Measurements from ENCODE around the gene MAP7D1.

The MAP7D1 gene

DNA sequence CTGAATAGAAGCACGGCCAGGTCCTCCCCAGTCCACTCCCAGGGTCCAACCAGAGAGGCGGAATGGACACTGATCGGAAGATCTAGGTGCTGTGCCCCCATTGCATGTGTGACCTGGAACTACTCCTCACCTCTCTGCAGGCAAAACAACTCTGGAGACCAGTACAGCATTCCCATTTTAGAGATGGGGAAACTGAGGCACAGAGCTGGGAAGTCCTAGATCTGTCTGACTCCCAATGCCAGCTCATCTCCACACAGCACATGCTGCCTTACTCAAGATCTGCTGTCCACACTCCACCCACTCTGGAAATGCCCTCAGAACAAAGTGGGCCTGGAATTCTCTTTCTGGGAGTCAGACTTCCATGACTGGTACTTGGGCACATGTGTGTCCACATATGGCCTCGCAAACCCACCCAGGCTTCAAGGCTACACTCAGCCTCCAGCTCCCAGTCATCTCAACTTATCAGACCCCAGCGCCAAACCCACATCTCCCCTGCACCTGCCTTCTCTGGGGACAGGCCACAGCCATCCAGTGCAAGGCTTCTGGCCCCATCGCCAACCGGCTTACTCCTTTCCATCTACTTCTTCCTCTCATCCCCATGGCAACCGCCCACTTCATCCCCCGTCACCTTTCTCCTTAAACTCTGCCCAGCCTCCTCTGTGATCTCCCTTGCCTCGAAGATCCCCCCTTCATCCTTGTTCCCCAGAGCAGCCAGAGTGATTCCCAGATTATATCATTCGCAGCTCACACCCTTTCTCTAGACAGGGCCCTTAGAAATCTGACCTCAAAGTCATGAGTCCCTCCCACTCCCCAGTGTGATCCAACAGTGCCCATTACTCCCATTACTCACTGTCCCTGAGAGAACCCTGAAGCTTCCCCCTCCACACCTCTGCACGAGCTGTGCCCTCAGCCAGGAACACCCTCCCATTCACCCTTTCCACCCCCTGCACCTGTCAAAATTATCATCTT lies 33.6 kb upstream of the MAP7D1 start:
- peaks cover 78% of the 10 kb centered on the region for H3K4me1 Mint-ChIP-seq (ENCODE audit: low read depth)
- peak overlapping the region; percentile 44 for H3K4me3 Mint-ChIP-seq
- H3K27me3 Mint-ChIP-seq: peaks cover 18% of the 10 kb centered on the region
- no peaks in the 10 kb centered on the region for H3K9me3 Mint-ChIP-seq
- no peaks in the 10 kb centered on the region for H3K36me3 Mint-ChIP-seq (ENCODE audit: low read depth)
- H3K27ac Mint-ChIP-seq: peak overlapping the region; percentile 80
- intact Hi-C loops (cut with micrococcal nuclease): no loop called here

GRCh38 chr1:36123356-36123755 lies 32.6 kb upstream of the MAP7D1 start:
- peak overlapping the region; percentile 44 for H3K4me3 Mint-ChIP-seq
- no peaks in the 10 kb centered on the region for H3K9me3 Mint-ChIP-seq
- no peaks in the 10 kb centered on the region for H3K36me3 Mint-ChIP-seq (ENCODE audit: low read depth)
- H3K27ac Mint-ChIP-seq: peak overlapping the region; percentile 80
- intact Hi-C loops (cut with micrococcal nuclease): no loop called here
- peaks cover 18% of the 10 kb centered on the region for H3K27me3 Mint-ChIP-seq
- peaks cover 82% of the 10 kb centered on the region for H3K4me1 Mint-ChIP-seq (ENCODE audit: low read depth)

GRCh38 chr1:36124404-36125128 lies 31.4 kb upstream of the MAP7D1 start:
- no peaks in the 10 kb centered on the region for H3K36me3 Mint-ChIP-seq (ENCODE audit: low read depth)
- peak overlapping the region; percentile 80 for H3K27ac Mint-ChIP-seq
- peaks cover 18% of the 10 kb centered on the region for H3K27me3 Mint-ChIP-seq
- intact Hi-C loops (cut with micrococcal nuclease): no loop called here
- H3K4me1 Mint-ChIP-seq (ENCODE audit: low read depth): peaks cover 74% of the 10 kb centered on the region
- H3K4me3 Mint-ChIP-seq: peak overlapping the region; percentile 47
- no peaks in the 10 kb centered on the region for H3K9me3 Mint-ChIP-seq

GRCh38 chr1:36125129-36125991 lies 30.6 kb upstream of the MAP7D1 start, which contains the start of gene COL8A2:
Gene COL8A2, minus strand, starts transcription at chr1:36125222. Its CDS starts 24,980 bp downstream, at chr1:36100242.
- Mint-ChIP-seq H3K9me3 (no peaks in the 10 kb centered on the region), H3K4me3 (peak within 1 kb of the TSS; percentile 54), H3K27ac (peak within 1 kb of the TSS; percentile 80), H3K36me3 (ENCODE audit: low read depth) (no peaks in the 10 kb centered on the region), H3K27me3 (peaks cover 18% of the 10 kb centered on the region), H3K4me1 (ENCODE audit: low read depth) (peaks cover 66% of the 10 kb centered on the region)
- intact Hi-C loops (cut with micrococcal nuclease): no loop called here

GRCh38 chr1:36126005-36126716 lies 29.8 kb upstream of the MAP7D1 start:
- intact Hi-C loops (cut with micrococcal nuclease): no loop called here
- Mint-ChIP-seq H3K4me3 (peak overlapping the region; percentile 54), H3K36me3 (ENCODE audit: low read depth) (no peaks in the 10 kb centered on the region), H3K27me3 (peaks cover 18% of the 10 kb centered on the region), H3K27ac (peak overlapping the region; percentile 31), H3K9me3 (no peaks in the 10 kb centered on the region), H3K4me1 (ENCODE audit: low read depth) (peaks cover 63% of the 10 kb centered on the region)

DNA sequence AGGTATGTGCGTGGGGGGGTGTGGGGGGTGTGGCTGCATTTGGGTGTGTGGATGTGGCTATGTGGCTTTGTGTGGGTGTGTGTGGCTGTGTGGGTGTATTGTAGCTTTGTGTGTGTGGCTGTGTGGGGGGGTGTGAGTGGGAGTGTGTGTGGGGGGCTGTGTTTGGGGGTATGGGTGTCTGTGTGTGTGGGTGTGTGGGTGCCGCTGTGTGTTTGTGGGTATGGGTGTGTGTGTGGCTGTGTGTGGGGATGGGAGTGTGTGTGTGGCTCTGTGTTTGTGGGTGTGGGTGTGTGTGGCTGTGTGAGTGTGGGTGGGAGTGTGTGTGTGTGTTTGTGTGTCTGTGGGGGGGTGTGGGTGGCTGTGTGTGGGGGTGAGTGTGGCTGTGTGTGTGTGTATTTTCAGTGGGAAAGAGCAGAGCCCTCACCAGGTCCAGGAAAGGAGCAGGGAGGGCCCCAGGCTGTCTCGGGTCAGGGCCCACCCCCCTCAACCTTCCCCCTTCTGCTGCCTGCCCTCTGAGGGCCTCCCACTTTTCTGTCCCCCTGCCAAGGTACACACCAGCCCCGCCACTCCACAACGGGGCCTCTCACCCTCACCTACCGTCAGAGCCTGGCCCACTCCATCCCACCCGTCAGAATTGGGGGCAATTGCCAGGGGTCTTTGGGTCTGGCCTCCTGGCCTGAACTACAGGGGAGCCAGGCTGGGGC lies 29.0 kb upstream of the MAP7D1 start:
- Mint-ChIP-seq H3K9me3 (no peaks in the 10 kb centered on the region), H3K27ac (no peak overlapping the region), H3K36me3 (ENCODE audit: low read depth) (no peaks in the 10 kb centered on the region), H3K4me3 (no peak overlapping the region), H3K27me3 (peaks cover 18% of the 10 kb centered on the region), H3K4me1 (ENCODE audit: low read depth) (peaks cover 59% of the 10 kb centered on the region)
- intact Hi-C loops (cut with micrococcal nuclease): no loop called here

GRCh38 chr1:36128126-36128904 lies 27.6 kb upstream of the MAP7D1 start:
- intact Hi-C loops (cut with micrococcal nuclease): no loop called here
- Mint-ChIP-seq H3K27me3 (peaks cover 18% of the 10 kb centered on the region), H3K27ac (peak overlapping the region; percentile 37), H3K9me3 (no peaks in the 10 kb centered on the region), H3K36me3 (ENCODE audit: low read depth) (no peaks in the 10 kb centered on the region), H3K4me1 (ENCODE audit: low read depth) (peaks cover 45% of the 10 kb centered on the region), H3K4me3 (no peak overlapping the region)

- Mint-ChIP-seq H3K9me3 (no peaks in the 10 kb centered on the region), H3K27me3 (peaks cover 18% of the 10 kb centered on the region), H3K4me1 (ENCODE audit: low read depth) (peaks cover 40% of the 10 kb centered on the region), H3K27ac (no peak overlapping the region), H3K4me3 (no peak overlapping the region), H3K36me3 (ENCODE audit: low read depth) (no peaks in the 10 kb centered on the region)
- intact Hi-C loops (cut with micrococcal nuclease): no loop called here
These were observed 27.1 kb upstream of the MAP7D1 start for GRCh38 chr1:36128905-36129206.

GRCh38 chr1:36132029-36132428 lies 23.9 kb upstream of the MAP7D1 start:
- H3K4me1 Mint-ChIP-seq (ENCODE audit: low read depth): peaks cover 34% of the 10 kb centered on the region
- intact Hi-C loops (cut with micrococcal nuclease): no loop called here
- no peaks in the 10 kb centered on the region for H3K9me3 Mint-ChIP-seq
- H3K36me3 Mint-ChIP-seq (ENCODE audit: low read depth): peaks cover 10% of the 10 kb centered on the region
- no peak overlapping the region for H3K4me3 Mint-ChIP-seq
- no peak overlapping the region for H3K27ac Mint-ChIP-seq
- H3K27me3 Mint-ChIP-seq: peaks cover 2% of the 10 kb centered on the region

GRCh38 chr1:36133484-36133883 lies 22.5 kb upstream of the MAP7D1 start:
- H3K36me3 Mint-ChIP-seq (ENCODE audit: low read depth): peaks cover 25% of the 10 kb centered on the region
- H3K4me1 Mint-ChIP-seq (ENCODE audit: low read depth): peaks cover 24% of the 10 kb centered on the region
- H3K27me3 Mint-ChIP-seq: no peaks in the 10 kb centered on the region
- H3K9me3 Mint-ChIP-seq: no peaks in the 10 kb centered on the region
- no peak overlapping the region for H3K4me3 Mint-ChIP-seq
- no peak overlapping the region for H3K27ac Mint-ChIP-seq
- intact Hi-C loops (cut with micrococcal nuclease): no loop called here

DNA sequence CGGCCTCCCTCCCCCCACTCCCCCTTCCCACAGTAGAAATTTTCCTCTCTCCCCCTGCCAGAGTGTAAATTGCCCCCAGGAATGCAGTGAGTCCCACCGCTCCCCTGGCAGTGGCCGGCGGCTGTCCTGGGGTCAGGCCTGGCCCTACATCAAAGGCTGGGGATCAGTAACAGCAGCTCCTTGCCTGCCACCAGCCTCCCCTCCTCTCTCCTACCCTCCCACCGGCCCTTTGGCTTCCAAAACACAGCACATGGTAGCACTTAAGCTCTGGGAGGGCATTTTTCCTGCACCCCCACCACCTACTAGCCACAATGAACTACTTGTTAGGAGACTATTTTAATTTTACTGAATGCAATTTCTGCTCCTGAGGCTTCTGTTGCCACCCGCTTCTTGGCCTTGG lies 21.9 kb upstream of the MAP7D1 start:
- Mint-ChIP-seq H3K9me3 (no peaks in the 10 kb centered on the region), H3K36me3 (ENCODE audit: low read depth) (peaks cover 30% of the 10 kb centered on the region), H3K27ac (no peak overlapping the region), H3K4me3 (no peak overlapping the region), H3K27me3 (no peaks in the 10 kb centered on the region), H3K4me1 (ENCODE audit: low read depth) (peaks cover 21% of the 10 kb centered on the region)
- intact Hi-C loops (cut with micrococcal nuclease): loop anchor here (2.0 kb wide), 1 partner anchor 33 kb away; no protein-coding TSS in a partner anchor
